Measurements from ENCODE around the gene TTLL12.
"Not testable (repeated sequence)": the region's sequence is repeated elsewhere in the genome, so short reads cannot be mapped to it uniquely, and the experiment has no call there.

DNA sequence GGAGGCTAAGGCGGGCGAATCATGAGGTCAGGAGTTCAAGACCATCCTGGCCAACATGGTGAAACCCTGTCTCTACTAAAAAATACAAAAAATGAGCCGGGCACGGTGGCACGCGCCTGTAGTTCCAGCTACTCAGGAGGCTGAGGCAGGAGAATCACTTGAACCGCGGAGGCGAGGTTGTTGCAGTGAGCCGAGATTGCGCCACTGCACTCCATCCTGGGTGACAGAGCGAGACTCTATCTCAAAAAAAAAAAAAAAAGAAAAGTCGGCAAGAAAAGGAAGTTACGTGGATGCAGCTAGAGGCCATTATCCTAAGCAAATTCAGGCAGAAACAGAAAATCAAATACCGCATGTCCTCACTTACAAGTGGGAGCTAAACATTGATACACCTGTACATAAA is 40.6 kb downstream of the TTLL12 start:
- TF ChIP-seq, protein P1, sequence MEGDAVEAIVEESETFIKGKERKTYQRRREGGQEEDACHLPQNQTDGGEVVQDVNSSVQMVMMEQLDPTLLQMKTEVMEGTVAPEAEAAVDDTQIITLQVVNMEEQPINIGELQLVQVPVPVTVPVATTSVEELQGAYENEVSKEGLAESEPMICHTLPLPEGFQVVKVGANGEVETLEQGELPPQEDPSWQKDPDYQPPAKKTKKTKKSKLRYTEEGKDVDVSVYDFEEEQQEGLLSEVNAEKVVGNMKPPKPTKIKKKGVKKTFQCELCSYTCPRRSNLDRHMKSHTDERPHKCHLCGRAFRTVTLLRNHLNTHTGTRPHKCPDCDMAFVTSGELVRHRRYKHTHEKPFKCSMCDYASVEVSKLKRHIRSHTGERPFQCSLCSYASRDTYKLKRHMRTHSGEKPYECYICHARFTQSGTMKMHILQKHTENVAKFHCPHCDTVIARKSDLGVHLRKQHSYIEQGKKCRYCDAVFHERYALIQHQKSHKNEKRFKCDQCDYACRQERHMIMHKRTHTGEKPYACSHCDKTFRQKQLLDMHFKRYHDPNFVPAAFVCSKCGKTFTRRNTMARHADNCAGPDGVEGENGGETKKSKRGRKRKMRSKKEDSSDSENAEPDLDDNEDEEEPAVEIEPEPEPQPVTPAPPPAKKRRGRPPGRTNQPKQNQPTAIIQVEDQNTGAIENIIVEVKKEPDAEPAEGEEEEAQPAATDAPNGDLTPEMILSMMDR (IDR thresholded peaks at IDR 0.05; ENCODE audit: low read depth, low read length, poor library complexity, severe bottlenecking) = not testable (repeated sequence)
- not testable (repeated sequence) for TF ChIP-seq EZH2phosphoT487 (IDR thresholded peaks at IDR 0.05; ENCODE audit: borderline replicate concordance, low read length)
